ENCODE measurements around the gene LRRC36. TPM values are rescaled to one million over a fixed set of nuclear protein-coding genes. Genes with fewer than 3 reads are reported as not detected.

The LRRC36 gene
- total and polyA plus RNA-seq, 2 of the 13 experiments (the other 11 are each of a cell fraction or from before 2014, with no cell fraction given) = 0.12 to 0.15 TPM

DNA sequence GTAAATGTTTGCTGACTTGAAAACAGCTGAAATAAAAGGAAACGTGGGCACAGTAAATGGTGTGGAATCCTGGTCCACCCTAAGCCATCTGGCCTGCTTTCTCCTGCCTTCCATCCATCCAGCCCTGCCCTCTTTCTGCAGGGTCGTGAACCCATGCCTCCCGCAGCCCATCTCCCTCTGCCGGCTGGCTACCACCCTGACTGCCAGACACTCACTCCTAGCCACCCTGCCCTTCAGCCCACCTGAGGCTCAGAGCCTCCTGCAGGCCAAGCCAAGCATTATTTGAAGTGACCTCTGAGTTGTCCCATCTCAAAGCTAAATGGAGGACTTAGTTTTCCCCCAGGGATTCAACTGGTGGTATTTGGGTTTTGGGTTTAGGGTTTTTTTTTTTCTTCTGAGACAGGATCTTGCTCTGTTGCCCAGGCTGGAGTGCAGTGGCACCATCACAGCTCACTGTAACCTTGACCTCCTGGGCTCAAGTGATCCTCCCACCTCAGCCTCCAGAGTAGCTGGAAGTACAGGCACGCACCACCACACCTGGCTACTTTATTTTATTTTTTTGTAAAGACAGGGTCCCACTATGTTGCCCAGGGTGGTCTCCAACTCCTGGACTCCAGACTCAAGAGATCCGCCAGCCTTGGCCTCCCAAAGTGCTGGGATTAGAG, 81.3 kb downstream of the LRRC36 start (continued):
- TF ChIP-seq PHF8 (CRISPR knock-in tag; IDR thresholded peaks at IDR 0.05) (0 out of 2 replicates have a peak, but pooled peaks have one; percentile 21), ZNF547 (CRISPR knock-in tag; IDR thresholded peaks at IDR 0.05) (no peak), NR2F6 (IDR thresholded peaks at IDR 0.05) (no peak), NR2F6 (CRISPR knock-in tag; IDR thresholded peaks at IDR 0.05) (peak; percentile 20; the same call in 1 of the 2 replicates), ZFP37 (CRISPR knock-in tag; IDR thresholded peaks at IDR 0.05; ENCODE audit: borderline replicate concordance) (no peak), ZNF331 (CRISPR knock-in tag; IDR thresholded peaks at IDR 0.05) (no peak), POLR2A (IDR thresholded peaks at IDR 0.05; ENCODE audit: insufficient read depth in 1 of 2, low read depth in 2 of 2, low read length in 2 of 2) (no peak), ZNF326 (CRISPR knock-in tag; IDR thresholded peaks at IDR 0.05; ENCODE audit: borderline replicate concordance) (no peak), ZNF644 (CRISPR knock-in tag; IDR thresholded peaks at IDR 0.05; ENCODE audit: low read depth) (no peak), RXRA (CRISPR knock-in tag; IDR thresholded peaks at IDR 0.05) (0 out of 2 replicates have a peak, but pooled peaks have one; percentile 12), RORA (CRISPR knock-in tag; IDR thresholded peaks at IDR 0.05) (no peak), NFKBIZ (CRISPR knock-in tag; IDR thresholded peaks at IDR 0.05) (no peak), HNF4A (CRISPR knock-in tag; IDR thresholded peaks at IDR 0.05) (no peak), GLMP (CRISPR knock-in tag; IDR thresholded peaks at IDR 0.05; ENCODE audit: borderline replicate concordance) (no peak), CTCF (CRISPR knock-in tag; IDR thresholded peaks at IDR 0.05) (peak; percentile 47)
- TF ChIP-seq, protein P1, sequence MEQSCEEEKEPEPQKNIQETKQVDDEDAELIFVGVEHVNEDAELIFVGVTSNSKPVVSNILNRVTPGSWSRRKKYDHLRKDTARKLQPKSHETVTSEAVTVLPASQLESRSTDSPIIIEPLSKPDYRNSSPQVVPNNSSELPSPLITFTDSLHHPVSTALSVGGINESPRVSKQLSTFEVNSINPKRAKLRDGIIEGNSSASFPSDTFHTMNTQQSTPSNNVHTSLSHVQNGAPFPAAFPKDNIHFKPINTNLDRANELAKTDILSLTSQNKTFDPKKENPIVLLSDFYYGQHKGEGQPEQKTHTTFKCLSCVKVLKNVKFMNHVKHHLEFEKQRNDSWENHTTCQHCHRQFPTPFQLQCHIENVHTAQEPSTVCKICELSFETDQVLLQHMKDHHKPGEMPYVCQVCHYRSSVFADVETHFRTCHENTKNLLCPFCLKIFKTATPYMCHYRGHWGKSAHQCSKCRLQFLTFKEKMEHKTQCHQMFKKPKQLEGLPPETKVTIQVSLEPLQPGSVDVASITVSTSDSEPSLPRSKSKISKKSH (CRISPR knock-in tag; IDR thresholded peaks at IDR 0.05; ENCODE audit: borderline replicate concordance) = no peak
